ENCODE results near the gene RXRA. TPM values are rescaled to one million over a fixed set of nuclear protein-coding genes. Genes with fewer than 3 reads are reported as not detected.

RXRA gene
- total RNA-seq, 4 donors from 2014 or later: 39.4 to 81.3 (median 67.4) TPM

GRCh38 chr9:134407121-134407779 lies 81.0 kb downstream of the RXRA start:
- Histone ChIP-seq H3K27ac (peak overlapping the region; percentile 76 to 95 (median 92)), H3K36me3 (peaks cover 0 to under 1% of the 10 kb centered on the region in 2 donors), H3K27me3 (no peaks in the 10 kb centered on the region), H3K4me1 (peaks cover 79 to 100% of the 10 kb centered on the region in 2 donors), H3K4me3 (replicated peaks in 1 of 3) (no peak overlapping the region), H3K9me3 (no peaks in the 10 kb centered on the region)
- DNase-seq: peak; percentile 96
- intact Hi-C loops (cut with DNase I): no loop called here
- WGBS, 2 donors: 1% methylated on average over 11 to 16 of the region's 33 CpGs
- TF ChIP-seq POLR2A (IDR thresholded peaks at IDR 0.05): peak; percentile 7 to 82
- TF ChIP-seq, protein P1, sequence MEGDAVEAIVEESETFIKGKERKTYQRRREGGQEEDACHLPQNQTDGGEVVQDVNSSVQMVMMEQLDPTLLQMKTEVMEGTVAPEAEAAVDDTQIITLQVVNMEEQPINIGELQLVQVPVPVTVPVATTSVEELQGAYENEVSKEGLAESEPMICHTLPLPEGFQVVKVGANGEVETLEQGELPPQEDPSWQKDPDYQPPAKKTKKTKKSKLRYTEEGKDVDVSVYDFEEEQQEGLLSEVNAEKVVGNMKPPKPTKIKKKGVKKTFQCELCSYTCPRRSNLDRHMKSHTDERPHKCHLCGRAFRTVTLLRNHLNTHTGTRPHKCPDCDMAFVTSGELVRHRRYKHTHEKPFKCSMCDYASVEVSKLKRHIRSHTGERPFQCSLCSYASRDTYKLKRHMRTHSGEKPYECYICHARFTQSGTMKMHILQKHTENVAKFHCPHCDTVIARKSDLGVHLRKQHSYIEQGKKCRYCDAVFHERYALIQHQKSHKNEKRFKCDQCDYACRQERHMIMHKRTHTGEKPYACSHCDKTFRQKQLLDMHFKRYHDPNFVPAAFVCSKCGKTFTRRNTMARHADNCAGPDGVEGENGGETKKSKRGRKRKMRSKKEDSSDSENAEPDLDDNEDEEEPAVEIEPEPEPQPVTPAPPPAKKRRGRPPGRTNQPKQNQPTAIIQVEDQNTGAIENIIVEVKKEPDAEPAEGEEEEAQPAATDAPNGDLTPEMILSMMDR (IDR thresholded peaks at IDR 0.05): no peak

DNA sequence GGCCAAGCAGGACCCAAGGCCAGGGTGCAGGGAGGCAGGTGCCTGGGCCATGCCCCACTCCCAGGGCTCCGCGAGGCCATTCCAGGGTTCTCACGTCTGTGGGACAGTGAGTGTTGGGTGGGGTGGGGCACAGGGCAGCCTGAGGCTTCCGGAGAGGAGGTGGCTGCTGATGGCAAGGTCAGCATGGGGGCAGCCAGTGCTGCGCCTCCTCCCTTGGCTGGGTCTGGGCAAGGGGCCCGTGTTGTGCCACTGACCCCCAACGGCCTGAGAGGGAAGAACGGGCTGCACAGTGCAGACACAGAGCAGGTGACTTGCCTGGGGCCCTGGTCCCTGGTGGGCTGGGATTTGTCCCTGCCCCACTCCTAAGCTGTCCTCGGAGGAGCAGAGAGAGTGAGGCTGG lies 82.1 kb downstream of the RXRA start:
- DNase-seq: no peak
- peaks cover 79 to 100% of the 10 kb centered on the region in 2 donors for H3K4me1 ChIP-seq
- TF ChIP-seq, protein P1 (IDR thresholded peaks at IDR 0.05): no peak
- no peak for TF ChIP-seq POLR2A (IDR thresholded peaks at IDR 0.05)
- no peaks in the 10 kb centered on the region for H3K36me3 ChIP-seq
- H3K27me3 ChIP-seq: no peaks in the 10 kb centered on the region
- peak overlapping the region; percentile 76 to 95 (median 92) for H3K27ac ChIP-seq
- no peak overlapping the region for H3K4me3 ChIP-seq (replicated peaks in 1 of 3)
- intact Hi-C loops (cut with DNase I): no loop called here
- 70 to 83% methylated on average over 2 to 3 of the region's 9 CpGs for WGBS, 2 donors
- H3K9me3 ChIP-seq: no peaks in the 10 kb centered on the region

DNA sequence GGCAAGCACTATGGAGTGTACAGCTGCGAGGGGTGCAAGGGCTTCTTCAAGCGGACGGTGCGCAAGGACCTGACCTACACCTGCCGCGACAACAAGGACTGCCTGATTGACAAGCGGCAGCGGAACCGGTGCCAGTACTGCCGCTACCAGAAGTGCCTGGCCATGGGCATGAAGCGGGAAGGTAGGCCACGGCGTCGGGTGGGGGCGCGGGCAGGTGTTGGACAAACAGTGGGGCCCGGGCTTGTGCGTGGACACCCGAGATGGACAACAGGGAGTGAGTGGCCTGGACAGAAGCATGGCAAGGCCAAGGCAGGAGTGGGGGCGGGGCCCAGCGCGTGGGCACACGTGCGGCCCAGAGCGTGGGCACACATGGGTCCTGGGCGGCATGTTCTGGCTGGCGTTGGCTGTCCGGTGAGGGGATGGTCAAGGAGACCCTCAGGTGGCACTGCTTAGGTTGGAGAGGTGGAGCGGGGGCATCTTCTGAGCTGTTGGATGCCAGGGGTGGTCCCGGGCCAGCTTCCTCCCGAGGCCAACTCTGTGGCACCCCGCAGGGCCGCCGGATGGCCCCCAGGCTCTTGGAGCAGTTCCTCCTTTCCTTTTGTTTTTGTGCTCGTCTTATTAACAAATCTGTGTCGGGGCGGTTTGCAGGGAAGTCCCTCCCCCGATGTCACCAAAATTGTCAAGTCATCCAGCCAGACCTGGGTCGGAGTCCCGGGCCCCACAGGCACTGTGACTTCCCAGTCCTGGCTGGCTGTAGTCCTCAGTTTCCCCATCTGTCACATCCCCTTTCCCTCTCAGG lies 82.9 kb downstream of the RXRA start:
- no peaks in the 10 kb centered on the region for H3K27me3 ChIP-seq
- H3K27ac ChIP-seq: peak overlapping the region in 2 of 3 donors; percentile 76 to 95
- no peak for DNase-seq
- no peaks in the 10 kb centered on the region for H3K9me3 ChIP-seq
- no peak overlapping the region for H3K4me3 ChIP-seq (replicated peaks in 1 of 3)
- H3K4me1 ChIP-seq: peaks cover 79 to 100% of the 10 kb centered on the region in 2 donors
- TF ChIP-seq, protein P1 (IDR thresholded peaks at IDR 0.05): no peak
- no peak for TF ChIP-seq POLR2A (IDR thresholded peaks at IDR 0.05)
- H3K36me3 ChIP-seq: no peaks in the 10 kb centered on the region
- intact Hi-C loops (cut with DNase I): no loop called here
- 91 to 93% methylated on average over 40 of the region's 40 CpGs for WGBS, 2 donors

DNA sequence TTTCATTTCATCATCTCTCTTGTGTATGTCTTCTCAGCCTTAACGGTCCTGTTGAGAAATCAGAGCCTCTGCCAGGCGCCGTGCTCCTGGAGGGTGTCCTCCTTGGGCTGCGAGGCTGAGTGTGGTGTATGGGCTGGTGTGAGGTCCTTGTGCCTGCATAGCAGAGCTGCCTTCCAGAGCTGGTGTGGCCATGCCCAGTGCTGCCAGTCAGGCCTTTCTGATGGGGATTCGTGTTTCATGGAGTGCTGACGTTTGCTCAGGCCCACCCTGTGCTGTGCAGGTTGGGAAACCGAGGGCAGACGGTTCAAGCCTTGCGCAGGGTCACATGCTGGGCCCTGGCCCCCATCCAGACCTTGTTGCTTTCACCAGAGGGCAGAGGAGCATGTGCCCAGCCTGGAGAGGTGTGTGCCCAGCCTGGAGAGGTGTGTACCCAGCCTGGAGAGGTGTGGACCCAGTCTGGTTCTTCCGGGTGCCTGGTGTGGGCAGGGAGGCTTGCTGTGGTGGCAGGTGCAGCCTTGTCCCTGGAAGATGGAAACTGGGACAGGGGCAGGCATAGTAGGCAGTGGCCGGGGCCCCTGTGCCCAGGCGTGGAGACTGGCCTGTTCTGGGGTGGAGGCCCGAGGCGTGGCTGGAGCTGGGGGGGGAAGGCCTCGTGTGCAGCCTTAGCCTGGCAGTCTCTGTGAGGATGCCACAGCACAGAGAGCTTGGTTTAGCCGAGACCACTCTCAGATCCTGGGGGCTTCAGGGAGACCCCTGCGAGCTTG lies 84.0 kb downstream of the RXRA start:
- DNase-seq: peak; percentile 48 to 53
- Histone ChIP-seq H3K27me3 (no peaks in the 10 kb centered on the region), H3K9me3 (no peaks in the 10 kb centered on the region), H3K36me3 (no peaks in the 10 kb centered on the region), H3K4me3 (replicated peaks in 1 of 3) (no peak overlapping the region), H3K4me1 (peaks cover 79 to 100% of the 10 kb centered on the region in 2 donors), H3K27ac (peak overlapping the region in 2 of 3 donors; percentile 76 to 95)
- intact Hi-C loops (cut with DNase I): no loop called here
- TF ChIP-seq, protein P1 (IDR thresholded peaks at IDR 0.05): no peak
- no peak for TF ChIP-seq POLR2A (IDR thresholded peaks at IDR 0.05)
- WGBS, 2 donors: 75 to 86% methylated on average over 9 to 16 of the region's 17 CpGs

Measured in thyroid gland (tissue), 4 donors.